GM12891 (cell line): ENCODE results near the gene SCYGR3.

Experiments
- POLR2AphosphoS5 ChIP-seq: IDR thresholded peaks from 2 replicates; pipeline ENCODE4 v1.6.1; 2011; ENCODE audit warnings: low read depth, low read length, control low read depth
- TAF1 ChIP-seq: IDR thresholded peaks from 2 replicates; pipeline ENCODE4 v1.6.1; 2011; ENCODE audit warnings: low read depth, low read length, control low read depth

- TF ChIP-seq TAF1, result no peak
- TF ChIP-seq POLR2AphosphoS5, result no peak
Measured at GRCh38 chr2:227615906-227616305, 1.3 kb upstream of the SCYGR3 start.
